WI38 (cell line): ENCODE data around the gene CCDC107.
"Not testable (repeated sequence)": the region's sequence is repeated elsewhere in the genome, so short reads cannot be mapped to it uniquely, and the experiment has no call there.

Experiments
- H3K4me3 ChIP-seq: 2 replicates; pipeline ENCODE4 v1.5.1; 2011; ENCODE audit warnings: low read depth, mild to moderate bottlenecking, control low read depth, low read length
- CTCF ChIP-seq: IDR thresholded peaks from 2 replicates; pipeline ENCODE4 v1.5.1; 2012; ENCODE audit warnings: low read depth, mild to moderate bottlenecking, control low read depth, low read length

The CCDC107 gene

GRCh38 chr9:35628389-35628991 is 29.6 kb upstream of the CCDC107 start:
- H3K4me3 ChIP-seq: no peak overlapping the region
- TF ChIP-seq CTCF: no peak

- no peak overlapping the region for H3K4me3 ChIP-seq
- TF ChIP-seq CTCF: no peak
Observed at GRCh38 chr9:35629597-35629996, 28.5 kb upstream of the CCDC107 start.

GRCh38 chr9:35635730-35636129 is 22.4 kb upstream of the CCDC107 start:
- TF ChIP-seq CTCF: no peak
- H3K4me3 ChIP-seq: no peak overlapping the region

- H3K4me3 ChIP-seq: no peak overlapping the region
- TF ChIP-seq CTCF: no peak
Observed at GRCh38 chr9:35636135-35636876, 21.8 kb upstream of the CCDC107 start.

GRCh38 chr9:35636877-35637246 is 21.2 kb upstream of the CCDC107 start:
- not testable (repeated sequence) for H3K4me3 ChIP-seq

- not testable (repeated sequence) for H3K4me3 ChIP-seq
Observed at GRCh38 chr9:35637427-35637955, 20.6 kb upstream of the CCDC107 start.

- H3K4me3 ChIP-seq: not testable (repeated sequence)
Observed at GRCh38 chr9:35638751-35639150, 19.3 kb upstream of the CCDC107 start.

- H3K4me3 ChIP-seq: not testable (repeated sequence)
Observed at GRCh38 chr9:35639225-35639624, 18.9 kb upstream of the CCDC107 start.

- TF ChIP-seq CTCF: no peak
- H3K4me3 ChIP-seq: no peak overlapping the region
Observed at GRCh38 chr9:35639631-35640030, 18.5 kb upstream of the CCDC107 start.

GRCh38 chr9:35640431-35640830 is 17.7 kb upstream of the CCDC107 start:
- not testable (repeated sequence) for H3K4me3 ChIP-seq

- H3K4me3 ChIP-seq: not testable (repeated sequence)
Observed at GRCh38 chr9:35641478-35641877, 16.6 kb upstream of the CCDC107 start.
